HG03558 (cell line): Measurements from ENCODE around the gene PHOSPHO2.
"Not testable (repeated sequence)": the region's sequence is repeated elsewhere in the genome, so short reads cannot be mapped to it uniquely, and the experiment has no call there.

ENCODE experiments used
- ATAC-seq: cut with Tn5 transposase; IDR thresholded peaks from one replicate; pipeline ENCODE4 v1.9.1; 2021; ENCODE audit warnings: moderate number of reproducible peaks; ENCODE audit not compliant: unreplicated experiment; ENCODE audit errors: extremely low read depth

PHOSPHO2 gene

GRCh38 chr2:169683425-169684134 lies 10.7 kb upstream of the PHOSPHO2 start:
- ATAC-seq, result no peak

GRCh38 chr2:169684135-169684565 lies 10.1 kb upstream of the PHOSPHO2 start:
- no peak for ATAC-seq

GRCh38 chr2:169684712-169685111 lies 9.6 kb upstream of the PHOSPHO2 start:
- ATAC-seq, result not testable (repeated sequence)

GRCh38 chr2:169686825-169687224 lies 7.4 kb upstream of the PHOSPHO2 start:
- ATAC-seq, result not testable (repeated sequence)

- ATAC-seq, result not testable (repeated sequence)
These were observed 6.3 kb upstream of the PHOSPHO2 start for GRCh38 chr2:169687943-169688342.

- ATAC-seq, result no peak
These were observed 3.3 kb upstream of the PHOSPHO2 start for GRCh38 chr2:169690958-169691357.

- ATAC-seq, result no peak
These were observed 1.6 kb upstream of the PHOSPHO2 start for GRCh38 chr2:169692718-169693117.

- ATAC-seq, result no peak
These were observed 909 bp upstream of the PHOSPHO2 start for GRCh38 chr2:169693360-169693759.

- ATAC-seq, result no peak
These were observed 608 bp downstream of the PHOSPHO2 start for GRCh38 chr2:169694894-169695260.

GRCh38 chr2:169696381-169696780 lies 2.1 kb downstream of the PHOSPHO2 start:
- no peak for ATAC-seq

- not testable (repeated sequence) for ATAC-seq
These were observed 4.9 kb downstream of the PHOSPHO2 start for GRCh38 chr2:169699173-169699572.

GRCh38 chr2:169702996-169703395 lies 8.7 kb downstream of the PHOSPHO2 start:
- no peak for ATAC-seq

GRCh38 chr2:169704160-169704708 lies 10.0 kb downstream of the PHOSPHO2 start:
- ATAC-seq, result no peak

- ATAC-seq, result no peak
These were observed 11.7 kb downstream of the PHOSPHO2 start for GRCh38 chr2:169705927-169706326.

GRCh38 chr2:169707626-169708025 lies 13.4 kb downstream of the PHOSPHO2 start:
- ATAC-seq, result no peak

GRCh38 chr2:169709331-169709730 lies 15.1 kb downstream of the PHOSPHO2 start:
- ATAC-seq, result no peak

- ATAC-seq, result no peak
These were observed 15.7 kb downstream of the PHOSPHO2 start for GRCh38 chr2:169709981-169710380.

GRCh38 chr2:169711751-169712509 lies 17.7 kb downstream of the PHOSPHO2 start:
- ATAC-seq, result no peak

GRCh38 chr2:169712791-169713227 lies 18.5 kb downstream of the PHOSPHO2 start:
- ATAC-seq, result no peak

- no peak for ATAC-seq
These were observed 19.1 kb downstream of the PHOSPHO2 start for GRCh38 chr2:169713331-169713730.

GRCh38 chr2:169714699-169715098 lies 20.4 kb downstream of the PHOSPHO2 start:
- no peak for ATAC-seq
